OCI-M1 (cell line): ENCODE data around the gene NUP214.
"Not testable (repeated sequence)": the region's sequence is repeated elsewhere in the genome, so short reads cannot be mapped to it uniquely, and the experiment has no call there.

Experiments used
- DNase-seq: peaks from one replicate; lab custom pipeline; 2025; lab: John Stamatoyannopoulos, UW

Gene NUP214

DNA sequence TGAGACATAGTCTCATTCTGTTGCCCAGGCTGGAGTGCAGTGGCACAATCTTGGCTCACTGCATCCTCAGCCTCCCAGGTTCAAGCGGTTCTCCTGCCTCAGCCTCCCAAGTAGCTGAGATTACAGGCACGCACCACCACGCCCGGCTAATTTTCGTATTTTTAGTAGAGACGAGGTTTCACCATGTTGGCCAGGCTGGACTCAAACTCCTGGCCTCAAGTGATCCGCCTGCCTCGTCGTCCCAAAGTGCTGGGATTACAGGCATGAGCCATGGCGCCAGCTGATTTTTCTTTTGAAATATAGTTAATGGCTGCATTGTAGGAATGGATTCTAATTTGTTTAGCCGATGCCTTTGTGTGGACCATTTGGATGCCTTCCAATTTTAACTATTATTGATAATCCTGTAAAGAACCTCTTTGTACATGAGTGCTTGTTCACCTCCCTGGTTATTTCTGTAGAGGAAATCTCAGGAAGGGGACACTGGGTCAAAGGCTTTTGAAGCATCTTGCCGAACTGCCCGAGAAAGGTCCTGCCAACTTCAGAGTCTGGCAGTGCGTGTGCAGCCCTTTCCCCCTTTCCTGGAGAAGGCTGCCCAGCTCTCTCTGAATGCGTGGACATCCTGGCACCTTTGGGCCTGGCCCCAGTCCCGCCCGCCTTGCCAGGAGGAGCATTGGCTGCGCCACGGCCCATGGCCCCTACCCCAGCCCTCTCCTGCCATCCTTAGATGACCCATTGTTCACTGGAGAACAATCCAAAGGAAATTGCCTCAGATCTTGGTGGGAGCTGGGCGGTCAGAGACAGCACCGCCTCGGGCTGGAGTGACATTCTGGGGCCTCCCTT lies 8.9 kb upstream of the NUP214 start:
- no peak for DNase-seq

DNA sequence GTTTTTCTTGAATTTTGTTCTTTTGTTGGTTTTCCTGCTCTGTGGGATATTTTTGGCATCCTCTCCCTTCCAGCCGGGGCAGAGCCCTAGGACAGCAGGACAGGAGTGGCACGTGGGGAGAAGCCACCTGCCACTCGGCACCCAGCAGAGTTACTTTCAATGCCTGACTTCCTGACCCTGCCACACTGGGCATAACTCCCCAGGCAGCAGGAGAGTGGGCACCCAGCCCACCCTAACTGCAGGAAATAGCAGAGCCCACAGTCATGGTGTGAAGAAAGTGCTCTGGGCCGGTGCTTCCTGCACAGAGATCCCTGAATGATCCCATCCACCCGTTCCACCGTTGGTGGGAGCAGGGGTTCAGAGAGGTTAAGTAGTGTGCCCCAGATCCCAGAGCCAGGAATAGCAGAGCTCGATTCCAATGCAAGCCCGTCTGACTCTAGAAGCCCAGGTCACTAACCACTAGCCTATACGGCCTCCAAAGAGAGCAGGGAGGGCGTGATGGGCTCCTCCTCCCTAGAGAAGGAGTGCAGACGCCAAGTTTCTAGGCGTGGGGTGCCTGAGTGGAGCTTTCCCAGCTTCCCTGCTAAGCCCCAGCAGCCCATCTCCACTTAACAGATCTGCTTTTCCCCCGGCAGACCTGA lies 8.1 kb upstream of the NUP214 start:
- DNase-seq, result no peak

DNA sequence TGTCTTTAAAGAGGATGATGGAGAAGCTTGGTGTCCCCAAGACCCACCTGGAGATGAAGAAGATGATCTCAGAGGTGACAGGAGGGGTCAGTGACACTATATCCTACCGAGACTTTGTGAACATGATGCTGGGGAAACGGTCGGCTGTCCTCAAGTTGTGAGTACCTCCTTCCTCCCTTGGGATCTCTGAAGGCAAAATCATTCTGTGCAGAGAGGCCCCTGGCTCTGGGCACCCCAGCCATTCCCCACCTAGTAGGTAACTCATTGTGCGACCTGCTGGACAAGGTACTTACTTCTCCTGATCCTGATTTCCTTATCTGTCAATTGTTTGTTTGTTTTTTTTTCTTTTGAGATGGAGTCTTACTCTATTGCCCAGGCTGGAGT lies 7.6 kb upstream of the NUP214 start:
- DNase-seq, result no peak

DNA sequence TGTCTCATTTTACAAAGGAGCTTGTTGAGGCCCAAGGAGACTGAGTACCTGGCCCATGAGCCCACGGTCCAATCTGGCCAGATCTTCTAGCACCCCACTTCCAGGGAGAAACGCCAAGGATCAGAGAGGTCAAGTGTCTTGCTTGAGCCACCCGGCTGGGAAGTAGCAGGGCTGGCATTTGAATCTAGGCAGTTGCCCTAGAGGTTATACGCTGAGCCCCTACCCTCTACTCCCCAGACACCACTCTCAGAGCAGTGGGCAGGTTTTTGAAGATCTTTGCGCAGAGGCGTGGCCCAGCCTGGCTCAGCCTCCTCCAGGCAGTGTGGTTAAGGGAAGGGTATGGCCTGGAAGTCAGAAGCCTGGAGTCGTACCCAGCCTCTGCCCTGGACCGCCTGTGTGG lies 5.8 kb upstream of the NUP214 start:
- no peak for DNase-seq

DNA sequence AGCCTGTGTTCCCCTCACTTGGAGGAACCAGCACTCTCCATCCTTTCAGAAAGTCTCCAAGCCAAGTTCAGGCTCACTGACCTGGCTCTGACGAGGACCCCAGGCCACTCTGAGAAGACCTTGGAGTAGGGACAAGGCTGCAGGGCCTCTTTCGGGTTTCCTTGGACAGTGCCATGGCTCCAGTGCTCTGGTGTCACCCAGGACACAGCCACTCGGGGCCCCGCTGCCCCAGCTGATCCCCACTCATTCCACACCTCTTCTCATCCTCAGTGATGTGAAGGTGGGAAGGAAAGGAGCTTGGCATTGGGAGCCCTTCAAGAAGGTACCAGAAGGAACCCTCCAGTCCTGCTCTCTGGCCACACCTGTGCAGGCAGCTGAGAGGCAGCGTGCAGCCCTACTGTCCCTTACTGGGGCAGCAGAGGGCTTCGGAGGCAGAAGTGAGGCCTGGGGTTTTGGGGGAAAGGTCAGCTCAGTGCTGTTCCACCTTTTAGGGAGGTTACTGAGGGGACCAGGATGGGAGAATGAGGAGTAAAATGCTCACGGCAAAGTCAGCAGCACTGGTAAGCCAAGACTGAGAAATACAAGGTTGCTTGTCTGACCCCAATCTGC lies 4.7 kb upstream of the NUP214 start:
- DNase-seq, result no peak

DNA sequence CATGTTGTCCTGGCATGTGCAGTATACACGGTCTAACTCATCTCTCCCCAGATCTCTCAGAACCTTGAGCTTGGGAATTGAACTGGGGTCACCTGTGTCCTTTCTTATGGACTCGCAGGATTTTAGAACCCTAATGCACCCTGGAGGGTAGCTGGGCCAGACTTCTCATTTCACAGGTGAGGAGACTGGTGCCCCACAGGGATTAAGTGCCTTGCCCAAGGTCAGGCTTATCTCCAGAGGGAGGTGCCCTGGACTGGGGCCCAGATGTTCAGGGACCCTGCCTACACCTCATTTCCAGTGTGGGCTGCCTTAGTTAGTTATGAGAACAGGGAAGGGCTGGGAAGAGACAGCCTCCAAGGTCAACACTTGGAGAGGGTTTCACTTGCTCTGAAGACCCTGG lies 4.0 kb upstream of the NUP214 start:
- DNase-seq, result no peak

DNA sequence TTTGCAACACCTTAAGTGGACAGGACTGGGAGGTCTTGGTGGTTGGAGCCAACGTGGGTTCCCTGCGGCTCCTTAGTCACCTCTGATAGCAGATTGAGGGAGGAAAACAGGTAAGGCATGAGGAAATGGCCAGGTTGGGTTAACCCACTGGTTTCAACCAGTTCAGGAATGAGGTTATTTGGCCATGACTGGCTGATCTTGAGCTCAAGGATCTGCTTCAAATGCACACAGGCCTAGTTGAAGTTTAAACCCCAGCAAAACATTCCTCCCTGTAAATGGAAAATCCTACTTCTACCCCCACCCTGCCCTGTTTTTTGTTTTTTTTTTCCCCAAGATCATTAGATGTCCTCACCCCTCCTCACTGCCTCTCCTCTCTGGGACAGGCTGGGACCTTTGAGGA lies 3.2 kb upstream of the NUP214 start:
- no peak for DNase-seq

DNA sequence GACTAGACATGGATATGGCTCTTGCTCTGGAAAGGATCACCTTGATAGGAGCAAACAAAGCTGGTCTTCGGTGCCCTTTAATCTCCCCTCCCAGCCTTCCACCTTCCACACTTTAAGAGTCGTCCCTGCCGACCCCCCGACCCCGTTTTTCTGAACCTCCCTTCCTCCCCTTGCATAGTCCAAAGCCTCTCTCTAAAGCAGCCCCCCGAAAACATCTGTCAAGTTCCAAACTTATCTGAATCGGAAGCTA lies 423 bp upstream of the NUP214 start:
- DNase-seq, result no peak

DNA sequence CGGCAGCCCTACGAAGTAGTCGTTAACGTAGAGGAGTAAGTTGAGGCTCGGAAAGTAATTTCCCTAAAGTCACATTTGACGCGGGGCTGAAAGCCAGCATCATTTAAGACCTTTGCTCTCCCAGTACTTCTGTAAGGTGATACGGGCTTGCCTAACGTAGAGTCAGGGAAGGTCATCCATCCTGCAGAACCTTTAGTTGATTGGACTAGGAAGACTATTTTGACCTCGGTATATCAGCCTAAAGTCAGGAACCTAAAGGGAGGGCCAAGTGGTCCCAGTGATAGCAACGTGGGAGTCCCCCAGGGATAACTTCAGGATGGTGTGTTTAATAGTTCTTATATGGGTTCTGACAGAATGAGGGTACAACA lies 657 bp downstream of the NUP214 start:
- DNase-seq, result no peak

DNA sequence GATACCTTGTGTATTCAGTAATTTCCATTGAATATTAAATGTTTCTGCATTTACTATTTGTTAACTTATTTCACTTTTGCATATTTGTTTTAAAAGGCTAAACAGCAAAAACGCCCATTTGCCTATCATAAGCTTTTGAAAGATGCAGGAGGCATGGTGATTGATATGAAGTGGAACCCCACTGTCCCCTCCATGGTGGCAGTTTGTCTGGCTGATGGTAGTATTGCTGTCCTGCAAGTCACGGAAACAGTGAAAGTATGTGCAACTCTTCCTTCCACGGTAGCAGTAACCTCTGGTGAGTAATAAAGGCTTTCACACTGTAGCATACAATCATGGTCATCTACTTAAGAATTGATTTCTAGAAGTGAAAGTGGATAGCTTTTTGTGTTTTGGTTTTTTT lies 3.8 kb downstream of the NUP214 start:
- DNase-seq, result no peak

DNA sequence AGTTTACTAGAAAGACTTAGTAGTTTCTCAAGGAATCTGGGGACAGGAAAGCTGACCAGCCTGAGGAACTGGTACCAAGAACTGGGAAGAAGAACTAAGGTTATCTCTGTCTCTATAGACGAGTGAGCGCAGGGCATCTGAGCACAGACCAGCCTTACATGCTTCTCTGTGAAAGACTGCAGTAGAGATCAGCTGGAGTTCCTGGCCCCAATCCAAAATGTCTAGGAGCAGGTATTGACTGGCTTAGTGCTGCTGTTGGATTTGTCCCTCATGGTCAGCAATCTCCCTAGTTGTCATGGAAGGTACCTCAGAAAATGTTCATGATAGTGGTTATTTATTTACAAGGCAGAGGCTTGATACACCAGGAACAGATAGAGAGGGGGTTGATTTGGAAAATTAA lies 13.3 kb downstream of the NUP214 start:
- no peak for DNase-seq

DNA sequence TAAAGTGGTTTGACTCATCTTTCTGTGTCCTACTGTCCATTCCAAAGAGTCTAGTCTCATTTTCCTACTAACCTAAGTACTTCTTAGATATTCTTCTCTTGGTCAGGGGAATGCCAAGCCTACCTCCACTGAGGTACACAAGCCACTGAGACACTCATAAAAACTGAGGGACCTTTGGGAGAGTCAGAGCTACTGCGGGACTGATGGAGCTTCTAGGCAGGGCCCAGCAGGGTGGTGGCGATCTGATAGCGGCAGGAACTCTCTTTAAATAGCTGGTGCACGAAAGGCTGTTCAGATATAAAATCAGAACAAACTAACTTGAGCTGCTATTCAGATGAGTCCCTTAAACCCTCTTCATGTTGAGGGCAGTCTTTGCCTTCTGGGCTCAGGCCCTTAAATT lies 14.7 kb downstream of the NUP214 start:
- DNase-seq, result no peak

DNA sequence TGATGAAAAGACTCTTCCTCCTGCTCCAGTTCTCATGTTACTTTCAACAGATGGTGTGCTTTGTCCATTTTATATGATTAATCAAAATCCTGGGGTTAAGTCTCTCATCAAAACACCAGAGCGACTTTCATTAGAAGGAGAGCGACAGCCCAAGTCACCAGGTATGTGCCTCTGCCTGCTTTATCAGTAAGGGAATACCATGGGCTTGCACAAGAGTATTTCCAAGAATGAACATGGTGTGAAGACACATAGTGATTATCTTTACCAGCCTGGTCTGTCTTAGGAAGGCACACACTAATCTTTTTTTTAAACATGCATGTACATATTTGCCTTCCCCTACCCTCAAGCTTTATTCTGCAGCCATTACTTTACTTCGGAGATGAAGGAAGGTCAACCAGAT lies 15.2 kb downstream of the NUP214 start:
- DNase-seq, result no peak

DNA sequence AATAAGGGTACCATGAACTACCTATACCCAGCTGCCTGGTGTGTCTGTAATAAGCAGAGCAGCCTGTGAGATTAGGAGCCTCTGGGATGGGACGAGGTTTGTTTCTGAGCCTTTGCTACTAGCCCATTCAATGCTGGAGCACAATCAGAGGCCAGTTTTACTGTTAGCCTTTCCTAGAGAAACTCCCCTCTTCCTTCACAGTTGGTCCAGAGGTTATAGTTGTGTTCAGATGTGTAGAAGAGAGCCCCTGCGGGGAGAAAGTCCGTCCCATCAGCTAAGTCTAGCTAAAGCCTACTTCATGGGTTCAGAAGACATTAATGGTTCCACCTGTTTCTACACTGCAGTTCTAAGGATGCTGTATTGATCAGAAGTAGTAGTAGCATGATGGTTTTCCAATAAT lies 16.8 kb downstream of the NUP214 start:
- DNase-seq, result no peak

DNA sequence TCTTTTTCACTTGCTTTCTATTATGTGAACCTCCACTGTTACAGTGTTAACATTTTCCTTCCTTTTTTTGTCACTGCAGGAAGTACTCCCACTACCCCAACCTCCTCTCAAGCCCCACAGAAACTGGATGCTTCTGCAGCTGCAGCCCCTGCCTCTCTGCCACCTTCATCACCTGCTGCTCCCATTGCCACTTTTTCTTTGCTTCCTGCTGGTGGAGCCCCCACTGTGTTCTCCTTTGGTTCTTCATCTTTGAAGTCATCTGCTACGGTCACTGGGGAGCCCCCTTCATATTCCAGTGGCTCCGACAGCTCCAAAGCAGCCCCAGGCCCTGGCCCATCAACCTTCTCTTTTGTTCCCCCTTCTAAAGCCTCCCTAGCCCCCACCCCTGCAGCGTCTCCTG lies 18.8 kb downstream of the NUP214 start:
- DNase-seq, result no peak

DNA sequence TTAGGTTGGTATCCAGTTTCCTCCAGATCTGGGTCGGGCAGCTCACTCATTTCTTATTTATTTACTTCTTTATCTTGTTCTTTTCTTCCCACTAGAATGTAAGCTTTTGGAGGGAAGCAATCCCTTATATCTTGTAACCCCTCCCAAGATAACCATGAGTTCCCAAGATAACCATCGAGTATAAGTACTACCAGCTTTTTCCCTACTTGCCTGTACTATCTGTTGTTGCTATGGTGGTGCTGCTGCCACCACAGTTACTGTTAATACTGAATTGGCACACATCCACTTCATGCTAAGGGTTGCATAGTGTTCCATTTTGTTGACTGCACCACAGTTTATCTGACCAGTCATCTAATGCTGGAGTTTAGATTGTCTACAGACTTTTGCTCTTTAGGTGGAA lies 19.9 kb downstream of the NUP214 start:
- DNase-seq, result no peak

DNA sequence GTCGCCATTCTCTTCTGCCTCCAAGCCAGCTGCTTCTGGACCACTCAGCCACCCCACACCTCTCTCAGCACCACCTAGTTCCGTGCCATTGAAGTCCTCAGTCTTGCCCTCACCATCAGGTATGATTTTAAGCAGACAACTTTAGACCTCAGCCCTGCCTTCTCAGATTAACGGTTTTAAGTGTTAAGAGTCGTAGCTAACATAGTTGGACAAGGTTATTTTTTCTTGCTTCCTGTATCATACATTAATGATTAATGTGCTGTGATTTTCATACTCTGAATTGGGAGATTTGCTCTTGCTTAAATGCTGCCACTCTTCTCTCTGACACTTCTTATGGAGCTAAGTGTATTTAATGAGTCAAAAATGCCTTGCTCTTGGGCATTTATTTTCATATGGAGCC lies 20.8 kb downstream of the NUP214 start:
- DNase-seq, result no peak

DNA sequence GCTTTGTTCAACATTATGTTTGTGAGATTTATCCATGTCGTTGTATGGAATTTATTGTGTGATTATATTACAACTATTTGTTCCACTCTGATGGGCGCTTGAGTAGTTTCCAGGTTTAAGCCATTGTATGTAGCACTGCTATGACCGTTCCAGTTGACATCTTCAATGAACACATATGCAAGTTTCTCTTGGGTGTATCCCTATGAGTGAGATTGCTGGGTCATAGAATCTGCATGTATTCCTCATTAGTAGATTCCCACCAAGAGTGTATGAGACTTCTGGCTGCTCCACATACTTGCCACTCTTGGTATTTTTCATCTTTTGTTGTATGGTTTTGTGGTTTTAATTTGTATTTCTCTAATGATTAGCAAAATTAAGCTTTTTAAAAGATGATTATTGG lies 22.9 kb downstream of the NUP214 start:
- DNase-seq, result no peak

DNA sequence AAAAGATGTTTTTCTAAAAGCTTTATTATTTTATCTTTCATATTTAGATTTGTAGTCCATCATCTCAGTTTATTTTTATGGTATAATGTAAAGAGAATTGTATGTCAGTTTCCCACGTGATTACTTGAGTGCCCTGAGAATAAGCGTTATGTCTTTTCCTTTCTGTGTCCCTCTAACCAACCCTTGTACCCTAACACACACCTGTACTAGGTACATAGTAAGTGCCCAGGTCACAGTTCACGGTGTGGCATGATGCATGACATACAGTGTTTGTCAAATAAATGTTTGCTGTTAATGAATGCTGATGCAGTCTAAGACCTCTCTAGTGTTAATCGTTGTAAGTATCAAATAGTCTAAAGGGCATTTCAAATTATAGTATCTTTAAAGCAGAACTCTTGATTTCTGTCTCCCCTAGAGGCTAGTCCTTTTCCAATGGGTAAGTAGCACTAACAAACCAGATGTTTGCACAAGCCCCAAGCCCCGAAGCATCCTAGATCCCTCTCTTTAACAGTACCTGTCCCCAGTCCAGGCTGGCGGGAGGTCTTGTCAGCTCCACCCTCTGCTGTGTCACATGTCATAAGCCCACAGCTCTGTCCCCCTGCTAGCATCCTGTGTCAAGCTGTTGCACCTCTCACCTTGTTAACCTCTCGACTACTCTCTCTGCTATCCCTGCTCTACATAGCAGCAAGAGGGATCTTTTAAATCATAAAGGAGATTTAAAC lies 23.7 kb downstream of the NUP214 start:
- DNase-seq, result no peak

DNA sequence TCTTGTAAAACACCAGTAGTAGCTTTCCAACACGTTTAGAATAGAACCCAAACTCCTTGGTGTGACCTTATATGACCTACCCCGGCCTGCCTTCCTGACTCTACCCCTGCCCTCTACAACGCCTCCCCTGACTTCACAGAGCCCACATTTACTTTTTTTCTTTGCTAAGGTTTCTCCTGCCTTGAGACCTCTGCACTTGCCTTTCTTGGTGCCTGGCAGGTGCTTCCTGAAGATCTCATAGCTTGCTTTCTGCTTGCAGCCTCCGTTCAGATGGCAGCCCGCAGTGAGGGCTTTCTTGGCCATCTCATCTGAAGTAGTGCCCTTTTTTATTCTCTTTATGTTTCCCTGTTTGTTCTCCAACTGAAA lies 24.3 kb downstream of the NUP214 start:
- DNase-seq, result no peak

DNA sequence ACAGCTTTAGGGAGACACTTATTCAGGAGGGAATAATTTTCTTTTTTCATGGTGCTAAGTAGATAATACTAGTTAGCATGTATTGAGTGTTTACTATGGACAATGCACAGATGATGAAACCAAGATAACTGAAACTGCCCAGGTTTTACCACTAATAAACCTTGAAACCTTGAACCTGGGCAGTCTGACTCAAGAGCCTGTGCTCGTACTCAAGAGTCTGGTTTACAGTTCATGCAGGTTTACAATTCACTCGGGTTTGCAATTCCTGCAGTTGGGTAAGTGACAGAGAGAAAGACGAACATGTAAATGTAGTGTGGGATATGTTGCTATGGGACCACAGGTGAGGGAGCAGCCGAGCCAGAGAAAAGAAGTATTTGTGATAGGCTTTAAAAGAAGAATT lies 28.2 kb downstream of the NUP214 start:
- no peak for DNase-seq

DNA sequence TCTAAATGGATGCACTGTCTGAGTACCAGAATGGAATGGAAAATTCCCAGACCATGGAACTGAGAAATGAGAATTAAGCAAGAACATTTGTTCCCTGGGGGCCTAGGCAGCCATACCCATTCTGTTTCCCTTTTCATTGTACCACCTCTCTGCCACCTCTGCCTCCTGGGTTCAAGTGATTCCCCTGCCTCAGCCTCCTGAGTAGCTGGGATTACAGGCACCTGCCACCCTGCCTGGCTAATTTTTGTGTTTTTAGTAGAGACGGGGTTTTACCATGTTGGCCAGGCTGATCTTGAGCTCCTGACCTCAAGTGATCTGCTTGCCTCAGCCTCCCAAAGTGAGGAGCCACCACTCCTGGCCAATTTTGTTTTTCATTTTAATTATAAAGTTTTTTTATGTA lies 33.3 kb downstream of the NUP214 start:
- DNase-seq, result not testable (repeated sequence)

DNA sequence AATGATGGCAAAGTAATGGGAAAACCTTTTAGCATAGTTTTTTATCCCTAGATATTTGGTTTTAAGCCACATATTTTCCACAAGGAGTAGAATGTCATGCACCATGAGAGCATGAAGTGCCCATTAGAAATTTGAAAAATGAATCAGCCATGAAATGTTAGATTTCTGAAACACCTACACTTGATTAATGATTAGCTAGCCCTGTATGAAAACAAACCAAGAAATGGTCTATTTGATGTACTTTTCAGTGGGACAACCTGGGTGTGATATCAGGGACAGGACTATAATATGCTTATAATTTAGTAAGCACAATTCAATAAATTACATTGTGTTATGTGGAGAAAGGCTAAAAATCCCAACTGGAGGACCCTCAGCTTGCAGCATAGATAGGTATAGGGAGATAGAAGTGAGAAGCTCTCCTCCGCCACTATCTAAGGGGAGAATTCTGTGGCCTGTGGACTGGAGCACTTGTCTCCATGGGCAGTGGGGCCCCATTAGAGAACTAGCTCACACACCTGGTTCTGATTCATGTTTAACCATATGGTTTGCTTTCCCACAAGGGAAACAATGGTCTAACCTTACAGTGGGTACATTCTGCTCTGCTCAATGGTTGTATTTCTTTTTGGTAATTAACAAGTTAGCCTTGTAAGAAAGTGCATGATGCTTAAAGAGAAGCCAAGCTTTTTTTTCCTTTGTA lies 35.2 kb downstream of the NUP214 start:
- no peak for DNase-seq
